H1 (cell line): ENCODE measurements around the gene TNPO3. TPM values are rescaled to one million over a fixed set of nuclear protein-coding genes. Genes with fewer than 3 reads are reported as not detected.

Experiments
- ASH2L ChIP-seq: fragments of 200-600, 300-600 bp; sonication (generic); IDR thresholded peaks from one replicate; pipeline ENCODE4 v1.7.1; 2017; ENCODE audit warnings: low read length
- BRCA1 ChIP-seq: IDR thresholded peaks from 2 replicates; pipeline ENCODE4 v1.6.1; 2012; ENCODE audit warnings: low read depth, low read length, improper control_type of control experiment
- CREB1 ChIP-seq: IDR thresholded peaks from 2 replicates; pipeline ENCODE4 v1.6.1; 2012; ENCODE audit warnings: inconsistent platforms
- CTBP2 ChIP-seq: IDR thresholded peaks from 2 replicates; pipeline ENCODE4 v1.7.0; 2011; ENCODE audit warnings: borderline replicate concordance, mild to moderate bottlenecking, moderate library complexity, mixed read lengths, low read length; ENCODE audit not compliant: insufficient read depth, insufficient read length
- KDM1A ChIP-seq: fragments of 200-600, 300-600 bp; sonication (generic); IDR thresholded peaks from 2 replicates; pipeline ENCODE4 v1.7.1; 2016; ENCODE audit warnings: mild to moderate bottlenecking, low read length, borderline replicate concordance
- MAFK ChIP-seq: IDR thresholded peaks from 2 replicates; pipeline ENCODE4 v1.6.1; 2012; ENCODE audit warnings: low read depth, mild to moderate bottlenecking, improper control_type of control experiment, low read length
- POLR2A ChIP-seq, 2 experiments: IDR thresholded peaks; 1 replicate in 1 of 2; 2 replicates in 1 of 2; pipeline ENCODE4 v1.6.1; 2011; ENCODE audit warnings: low read depth in 2 of 2, low read length in 2 of 2, mild to moderate bottlenecking in 2 of 2; ENCODE audit errors: control extremely low read depth in 1 of 2
- POLR2AphosphoS5 ChIP-seq: IDR thresholded peaks from 2 replicates; pipeline ENCODE4 v1.6.1; 2011; ENCODE audit warnings: low read depth, low read length
- RAD21 ChIP-seq, 2 experiments: IDR thresholded peaks in 1 of 2; conservative IDR thresholded peaks in 1 of 2; 2 replicates each; pipeline ENCODE4 v1.6.1; 2011; ENCODE audit warnings: low read depth in 2 of 2, low read length in 2 of 2, improper control_type of control experiment in 1 of 2, inconsistent platforms in 1 of 2, mild to moderate bottlenecking in 1 of 2, moderate library complexity in 1 of 2
- RXRA ChIP-seq: IDR thresholded peaks from 2 replicates; pipeline ENCODE4 v1.6.1; 2011; ENCODE audit warnings: low read depth, mild to moderate bottlenecking, low read length, moderate library complexity; ENCODE audit not compliant: insufficient read depth
- SIX5 ChIP-seq: IDR thresholded peaks from 2 replicates; pipeline ENCODE4 v1.6.1; 2011; ENCODE audit warnings: mild to moderate bottlenecking, low read depth, low read length
- SP4 ChIP-seq: IDR thresholded peaks from 2 replicates; pipeline ENCODE4 v1.6.1; 2012; ENCODE audit warnings: low read length, inconsistent platforms
- SRF ChIP-seq: IDR thresholded peaks from 2 replicates; pipeline ENCODE4 v1.6.1; 2011; ENCODE audit warnings: mild to moderate bottlenecking, low read depth, low read length, moderate library complexity
- polyA plus RNA-seq, 7 experiments: library from polyadenylated mRNA; depleted of rRNA in 3 of 7; stranded (reverse) in 5 of 7; unstranded in 2 of 7; fragments of >200 nt in 5 of 7; fragments of 200-250 nt in 2 of 7; gene quantifications; 1 replicate in 5 of 7; 2 replicates in 1 of 7; 4 replicates in 1 of 7; pipeline versions ENCODE4 v1.2.1 to v1.2.3, GENCODE V29; 2011 to 2013; ENCODE audit warnings: missing spikeins in 2 of 7, mixed read lengths in 2 of 7
- total RNA-seq: library from RNA; stranded (reverse); fragmentation: NEBNext Ultra II Directional; extraction: Animal tissue kit (Norgen Biotek cat#: 25700); gene quantifications from 2 replicates; pipeline ENCODE4 v1.2.1, GENCODE V29; 2021
- TF ChIP-seq, protein P1 (sequence below): fragments of 300-600 bp; sonication (generic); IDR thresholded peaks from 2 replicates; pipeline ENCODE4 v1.7.1; 2012; ENCODE audit warnings: low read length, moderate library complexity, mild to moderate bottlenecking, inconsistent platforms; ENCODE audit not compliant: insufficient replicate concordance

TNPO3 gene
- total and polyA plus RNA-seq, 2 of the 8 experiments (the other 6 are each of a cell fraction or from before 2014, with no cell fraction given), result 67.6 to 99.2 TPM

DNA sequence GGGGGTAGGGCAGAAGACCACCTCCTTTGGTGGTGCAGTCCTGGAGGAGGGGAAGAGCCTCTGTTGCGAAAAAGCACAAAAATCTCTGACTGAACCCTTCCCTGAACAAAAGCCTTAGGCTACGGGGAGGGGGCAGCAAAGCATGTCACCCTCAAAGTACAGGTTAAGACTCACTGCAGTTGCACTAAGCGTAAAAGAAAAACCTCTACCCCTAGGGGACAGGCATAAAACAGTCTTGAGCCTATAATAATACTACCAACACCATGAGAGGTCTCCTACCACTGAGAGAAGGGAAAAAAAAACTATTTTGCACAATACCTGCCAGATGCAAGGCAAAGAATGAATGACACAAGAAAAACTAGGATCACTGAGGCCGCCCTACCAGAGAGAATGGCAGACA lies 17.3 kb downstream of the TNPO3 start (continued):
- TF ChIP-seq, protein P1, sequence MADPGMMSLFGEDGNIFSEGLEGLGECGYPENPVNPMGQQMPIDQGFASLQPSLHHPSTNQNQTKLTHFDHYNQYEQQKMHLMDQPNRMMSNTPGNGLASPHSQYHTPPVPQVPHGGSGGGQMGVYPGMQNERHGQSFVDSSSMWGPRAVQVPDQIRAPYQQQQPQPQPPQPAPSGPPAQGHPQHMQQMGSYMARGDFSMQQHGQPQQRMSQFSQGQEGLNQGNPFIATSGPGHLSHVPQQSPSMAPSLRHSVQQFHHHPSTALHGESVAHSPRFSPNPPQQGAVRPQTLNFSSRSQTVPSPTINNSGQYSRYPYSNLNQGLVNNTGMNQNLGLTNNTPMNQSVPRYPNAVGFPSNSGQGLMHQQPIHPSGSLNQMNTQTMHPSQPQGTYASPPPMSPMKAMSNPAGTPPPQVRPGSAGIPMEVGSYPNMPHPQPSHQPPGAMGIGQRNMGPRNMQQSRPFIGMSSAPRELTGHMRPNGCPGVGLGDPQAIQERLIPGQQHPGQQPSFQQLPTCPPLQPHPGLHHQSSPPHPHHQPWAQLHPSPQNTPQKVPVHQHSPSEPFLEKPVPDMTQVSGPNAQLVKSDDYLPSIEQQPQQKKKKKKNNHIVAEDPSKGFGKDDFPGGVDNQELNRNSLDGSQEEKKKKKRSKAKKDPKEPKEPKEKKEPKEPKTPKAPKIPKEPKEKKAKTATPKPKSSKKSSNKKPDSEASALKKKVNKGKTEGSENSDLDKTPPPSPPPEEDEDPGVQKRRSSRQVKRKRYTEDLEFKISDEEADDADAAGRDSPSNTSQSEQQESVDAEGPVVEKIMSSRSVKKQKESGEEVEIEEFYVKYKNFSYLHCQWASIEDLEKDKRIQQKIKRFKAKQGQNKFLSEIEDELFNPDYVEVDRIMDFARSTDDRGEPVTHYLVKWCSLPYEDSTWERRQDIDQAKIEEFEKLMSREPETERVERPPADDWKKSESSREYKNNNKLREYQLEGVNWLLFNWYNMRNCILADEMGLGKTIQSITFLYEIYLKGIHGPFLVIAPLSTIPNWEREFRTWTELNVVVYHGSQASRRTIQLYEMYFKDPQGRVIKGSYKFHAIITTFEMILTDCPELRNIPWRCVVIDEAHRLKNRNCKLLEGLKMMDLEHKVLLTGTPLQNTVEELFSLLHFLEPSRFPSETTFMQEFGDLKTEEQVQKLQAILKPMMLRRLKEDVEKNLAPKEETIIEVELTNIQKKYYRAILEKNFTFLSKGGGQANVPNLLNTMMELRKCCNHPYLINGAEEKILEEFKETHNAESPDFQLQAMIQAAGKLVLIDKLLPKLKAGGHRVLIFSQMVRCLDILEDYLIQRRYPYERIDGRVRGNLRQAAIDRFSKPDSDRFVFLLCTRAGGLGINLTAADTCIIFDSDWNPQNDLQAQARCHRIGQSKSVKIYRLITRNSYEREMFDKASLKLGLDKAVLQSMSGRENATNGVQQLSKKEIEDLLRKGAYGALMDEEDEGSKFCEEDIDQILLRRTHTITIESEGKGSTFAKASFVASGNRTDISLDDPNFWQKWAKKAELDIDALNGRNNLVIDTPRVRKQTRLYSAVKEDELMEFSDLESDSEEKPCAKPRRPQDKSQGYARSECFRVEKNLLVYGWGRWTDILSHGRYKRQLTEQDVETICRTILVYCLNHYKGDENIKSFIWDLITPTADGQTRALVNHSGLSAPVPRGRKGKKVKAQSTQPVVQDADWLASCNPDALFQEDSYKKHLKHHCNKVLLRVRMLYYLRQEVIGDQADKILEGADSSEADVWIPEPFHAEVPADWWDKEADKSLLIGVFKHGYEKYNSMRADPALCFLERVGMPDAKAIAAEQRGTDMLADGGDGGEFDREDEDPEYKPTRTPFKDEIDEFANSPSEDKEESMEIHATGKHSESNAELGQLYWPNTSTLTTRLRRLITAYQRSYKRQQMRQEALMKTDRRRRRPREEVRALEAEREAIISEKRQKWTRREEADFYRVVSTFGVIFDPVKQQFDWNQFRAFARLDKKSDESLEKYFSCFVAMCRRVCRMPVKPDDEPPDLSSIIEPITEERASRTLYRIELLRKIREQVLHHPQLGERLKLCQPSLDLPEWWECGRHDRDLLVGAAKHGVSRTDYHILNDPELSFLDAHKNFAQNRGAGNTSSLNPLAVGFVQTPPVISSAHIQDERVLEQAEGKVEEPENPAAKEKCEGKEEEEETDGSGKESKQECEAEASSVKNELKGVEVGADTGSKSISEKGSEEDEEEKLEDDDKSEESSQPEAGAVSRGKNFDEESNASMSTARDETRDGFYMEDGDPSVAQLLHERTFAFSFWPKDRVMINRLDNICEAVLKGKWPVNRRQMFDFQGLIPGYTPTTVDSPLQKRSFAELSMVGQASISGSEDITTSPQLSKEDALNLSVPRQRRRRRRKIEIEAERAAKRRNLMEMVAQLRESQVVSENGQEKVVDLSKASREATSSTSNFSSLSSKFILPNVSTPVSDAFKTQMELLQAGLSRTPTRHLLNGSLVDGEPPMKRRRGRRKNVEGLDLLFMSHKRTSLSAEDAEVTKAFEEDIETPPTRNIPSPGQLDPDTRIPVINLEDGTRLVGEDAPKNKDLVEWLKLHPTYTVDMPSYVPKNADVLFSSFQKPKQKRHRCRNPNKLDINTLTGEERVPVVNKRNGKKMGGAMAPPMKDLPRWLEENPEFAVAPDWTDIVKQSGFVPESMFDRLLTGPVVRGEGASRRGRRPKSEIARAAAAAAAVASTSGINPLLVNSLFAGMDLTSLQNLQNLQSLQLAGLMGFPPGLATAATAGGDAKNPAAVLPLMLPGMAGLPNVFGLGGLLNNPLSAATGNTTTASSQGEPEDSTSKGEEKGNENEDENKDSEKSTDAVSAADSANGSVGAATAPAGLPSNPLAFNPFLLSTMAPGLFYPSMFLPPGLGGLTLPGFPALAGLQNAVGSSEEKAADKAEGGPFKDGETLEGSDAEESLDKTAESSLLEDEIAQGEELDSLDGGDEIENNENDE, result no peak
- TF ChIP-seq RXRA (no peak), MAFK (no peak), POLR2AphosphoS5 (no peak), CREB1 (no peak), KDM1A (no peak), CTBP2 (no peak), SRF (no peak), SIX5 (no peak), BRCA1 (no peak), SP4 (no peak), POLR2A (IDR thresholded peaks at IDR 0.05; ENCODE audit: control extremely low read depth in 1 of 2, low read depth in 2 of 2, low read length in 2 of 2) (no peak), ASH2L (no peak), RAD21 (IDR thresholded peaks at IDR 0.05 in 1 of 2, conservative IDR thresholded peaks at IDR 0.05 in 1 of 2; ENCODE audit: low read depth in 2 of 2, low read length in 2 of 2) (no peak)
